ENCODE measurements around the gene MRI1. TPM values are rescaled to one million over a fixed set of nuclear protein-coding genes. Genes with fewer than 3 reads are reported as not detected.

MRI1 gene
- polyA plus RNA-seq, 3 donors = 3.8 to 48.9 (median 4.4) TPM

DNA sequence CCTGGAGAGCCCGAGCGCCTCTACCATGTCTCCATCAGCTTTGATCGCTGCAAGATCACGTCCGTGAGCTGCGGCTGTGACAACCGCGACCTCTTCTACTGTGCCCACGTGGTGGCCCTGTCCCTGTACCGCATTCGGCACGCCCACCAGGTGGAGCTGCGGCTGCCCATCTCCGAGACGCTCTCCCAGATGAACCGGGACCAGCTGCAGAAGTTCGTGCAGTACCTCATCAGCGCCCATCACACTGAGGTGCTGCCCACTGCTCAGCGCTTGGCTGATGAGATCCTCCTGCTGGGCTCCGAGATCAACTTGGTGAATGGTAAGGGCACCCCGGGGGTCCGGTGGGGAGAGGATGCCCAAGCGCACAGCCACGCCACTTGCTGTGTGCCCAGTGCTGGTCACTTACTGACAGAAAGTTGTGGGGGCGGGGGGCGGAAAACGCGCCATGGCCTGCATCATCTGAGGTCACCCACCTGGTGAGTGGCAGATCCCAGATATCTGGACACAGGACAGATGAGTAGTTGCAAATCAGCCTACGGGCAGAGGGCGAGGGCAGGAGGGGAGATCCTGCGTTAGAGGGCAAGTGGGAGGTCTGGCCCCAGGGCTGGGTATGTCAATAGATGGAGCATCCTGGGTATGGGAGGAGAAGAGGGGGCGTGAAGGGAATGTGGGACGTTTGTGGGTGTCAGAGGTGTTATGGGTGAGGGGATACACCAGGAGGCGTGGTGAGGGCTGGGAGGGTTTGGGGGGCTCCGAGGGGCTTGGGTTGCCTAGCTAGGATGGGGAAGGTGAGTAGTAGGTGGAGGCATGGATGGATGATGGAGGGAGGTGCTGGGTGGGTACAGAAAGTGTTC, 40.7 kb downstream of the MRI1 start:
- Histone ChIP-seq H2AFZ (ENCODE audit: insufficient read depth, low read depth, low read length, poor library complexity, severe bottlenecking) (no peak overlapping the region), H4K20me1 (ENCODE audit: insufficient read depth, low read length) (no peaks in the 10 kb centered on the region), H3K9me3 (replicated peaks in 1 of 2; ENCODE audit: control insufficient read depth in 1 of 2, insufficient read depth in 1 of 2, low read length in 2 of 2) (no peaks in the 10 kb centered on the region), H3K4me2 (replicated peaks; ENCODE audit: extremely low read depth, low read length, poor library complexity, severe bottlenecking) (no peak overlapping the region), H3K36me3 (replicated peaks in 1 of 2; ENCODE audit: control insufficient read depth in 1 of 2, insufficient read depth in 2 of 2, low read length in 2 of 2) (peaks cover 6 to 24% of the 10 kb centered on the region in 2 donors), H3K4me3 (replicated peaks in 1 of 3; ENCODE audit: low read depth in 2 of 3, low read length in 3 of 3) (no peak overlapping the region), H3K27ac (ENCODE audit: low read depth in 1 of 2, low read length in 2 of 2) (no peak overlapping the region), H3K4me1 (ENCODE audit: control insufficient read depth in 1 of 2, insufficient read depth in 2 of 2, low read length in 2 of 2) (no peaks in the 10 kb centered on the region), H3K79me2 (ENCODE audit: insufficient read depth, low read length) (no peaks in the 10 kb centered on the region), H3K27me3 (ENCODE audit: control insufficient read depth in 2 of 2, insufficient read depth in 2 of 2, low read length in 2 of 2) (no peaks in the 10 kb centered on the region), H3K9ac (ENCODE audit: insufficient read depth, low read length, poor library complexity, severe bottlenecking) (no peak overlapping the region)
- 93% methylated on average over 35 of the region's 35 CpGs for WGBS (ENCODE audit: insufficient coverage)
- Mint-ChIP-seq H3K9me3 (peaks cover 0 to 2% (median 0%) of the 10 kb centered on the region in 7 donors), H3K27me3 (ENCODE audit: low read depth in 3 of 3) (peaks cover 0 to 2% (median 0%) of the 10 kb centered on the region in 3 donors), H3K27ac (no peak overlapping the region), H3K4me3 (no peak overlapping the region), H3K36me3 (peaks cover 16 to 35% of the 10 kb centered on the region in 2 donors), H3K4me1 (no peaks in the 10 kb centered on the region)
- intact Hi-C loops (cut with micrococcal nuclease) = no loop called here
- TF ChIP-seq, protein P1, sequence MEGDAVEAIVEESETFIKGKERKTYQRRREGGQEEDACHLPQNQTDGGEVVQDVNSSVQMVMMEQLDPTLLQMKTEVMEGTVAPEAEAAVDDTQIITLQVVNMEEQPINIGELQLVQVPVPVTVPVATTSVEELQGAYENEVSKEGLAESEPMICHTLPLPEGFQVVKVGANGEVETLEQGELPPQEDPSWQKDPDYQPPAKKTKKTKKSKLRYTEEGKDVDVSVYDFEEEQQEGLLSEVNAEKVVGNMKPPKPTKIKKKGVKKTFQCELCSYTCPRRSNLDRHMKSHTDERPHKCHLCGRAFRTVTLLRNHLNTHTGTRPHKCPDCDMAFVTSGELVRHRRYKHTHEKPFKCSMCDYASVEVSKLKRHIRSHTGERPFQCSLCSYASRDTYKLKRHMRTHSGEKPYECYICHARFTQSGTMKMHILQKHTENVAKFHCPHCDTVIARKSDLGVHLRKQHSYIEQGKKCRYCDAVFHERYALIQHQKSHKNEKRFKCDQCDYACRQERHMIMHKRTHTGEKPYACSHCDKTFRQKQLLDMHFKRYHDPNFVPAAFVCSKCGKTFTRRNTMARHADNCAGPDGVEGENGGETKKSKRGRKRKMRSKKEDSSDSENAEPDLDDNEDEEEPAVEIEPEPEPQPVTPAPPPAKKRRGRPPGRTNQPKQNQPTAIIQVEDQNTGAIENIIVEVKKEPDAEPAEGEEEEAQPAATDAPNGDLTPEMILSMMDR (IDR thresholded peaks at IDR 0.05) = no peak
- no peak for DNase-seq

DNA sequence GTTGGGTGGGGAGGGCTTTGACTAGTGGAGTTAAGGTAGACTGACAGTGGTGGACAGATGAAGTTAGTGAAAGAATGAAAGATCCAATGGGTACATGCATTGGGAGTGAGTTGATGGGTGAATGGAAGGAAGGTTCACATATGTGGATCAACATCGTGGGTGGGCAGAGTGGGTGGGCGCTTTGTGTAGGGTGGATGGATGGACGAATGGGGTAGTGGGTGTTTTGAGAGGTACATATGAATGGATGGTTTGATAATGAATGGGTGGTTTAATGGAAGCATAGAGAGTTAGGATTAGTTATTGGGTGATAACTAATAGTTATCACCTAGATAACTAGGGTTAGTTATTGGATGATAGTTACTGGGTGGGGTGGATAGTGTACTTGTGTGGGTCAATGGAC, 42.4 kb downstream of the MRI1 start:
- H3K4me1 Mint-ChIP-seq = no peaks in the 10 kb centered on the region

More for the DNA sequence above, 42.4 kb downstream of the MRI1 start:
- Mint-ChIP-seq H3K4me3 (no peak overlapping the region), H3K9me3 (peaks cover 0 to 2% (median 0%) of the 10 kb centered on the region in 7 donors), H3K36me3 (peaks cover 14 to 33% of the 10 kb centered on the region in 2 donors), H3K27ac (no peak overlapping the region), H3K27me3 (ENCODE audit: low read depth in 3 of 3) (no peaks in the 10 kb centered on the region)
- H3K27ac ChIP-seq (ENCODE audit: low read depth in 1 of 2, low read length in 2 of 2) = no peak overlapping the region
- peaks cover 6 to 24% of the 10 kb centered on the region in 2 donors for H3K36me3 ChIP-seq (replicated peaks in 1 of 2; ENCODE audit: control insufficient read depth in 1 of 2, insufficient read depth in 2 of 2, low read length in 2 of 2)
- no peak for DNase-seq
- H3K79me2 ChIP-seq (ENCODE audit: insufficient read depth, low read length) = no peaks in the 10 kb centered on the region
- H3K4me2 ChIP-seq (replicated peaks; ENCODE audit: extremely low read depth, low read length, poor library complexity, severe bottlenecking) = no peak overlapping the region
- no peaks in the 10 kb centered on the region for H4K20me1 ChIP-seq (ENCODE audit: insufficient read depth, low read length)
- WGBS (ENCODE audit: insufficient coverage) = 78% methylated on average over 3 of the region's 3 CpGs
- no peaks in the 10 kb centered on the region for H3K27me3 ChIP-seq (ENCODE audit: control insufficient read depth in 2 of 2, insufficient read depth in 2 of 2, low read length in 2 of 2)
- intact Hi-C loops (cut with micrococcal nuclease) = no loop called here
- TF ChIP-seq, protein P1 (IDR thresholded peaks at IDR 0.05) = no peak
- no peak overlapping the region for H3K9ac ChIP-seq (ENCODE audit: insufficient read depth, low read length, poor library complexity, severe bottlenecking)
- H3K9me3 ChIP-seq (replicated peaks in 1 of 2; ENCODE audit: control insufficient read depth in 1 of 2, insufficient read depth in 1 of 2, low read length in 2 of 2) = no peaks in the 10 kb centered on the region
- H3K4me3 ChIP-seq (replicated peaks in 1 of 3; ENCODE audit: low read depth in 2 of 3, low read length in 3 of 3) = no peak overlapping the region
- H2AFZ ChIP-seq (ENCODE audit: insufficient read depth, low read depth, low read length, poor library complexity, severe bottlenecking) = no peak overlapping the region
- H3K4me1 ChIP-seq (ENCODE audit: control insufficient read depth in 1 of 2, insufficient read depth in 2 of 2, low read length in 2 of 2) = no peaks in the 10 kb centered on the region
